Mesothelial cell of epicardium (in vitro differentiated cells): ENCODE data around the gene CALB2. TPM values are rescaled to one million over a fixed set of nuclear protein-coding genes. Genes with fewer than 3 reads are reported as not detected.

ENCODE experiments used
- DNase-seq, 2 experiments: peaks; one replicate each; pipeline ENCODE4 v3.0.0; 2021; ENCODE audit warnings: low spot score in 2 of 2; ENCODE audit not compliant: unreplicated experiment in 2 of 2
- H3K27ac Mint-ChIP-seq: 2 replicates; pipeline ENCODE4 v1.8.0; 2021; ENCODE audit warnings: mixed read lengths
- H3K27me3 Mint-ChIP-seq: 2 replicates; pipeline ENCODE4 v1.8.0; 2021; ENCODE audit warnings: low read depth, mixed read lengths
- H3K36me3 Mint-ChIP-seq: 2 replicates; pipeline ENCODE4 v1.8.0; 2021; ENCODE audit warnings: mixed read lengths
- H3K4me1 Mint-ChIP-seq: 2 replicates; pipeline ENCODE4 v1.8.0; 2021; ENCODE audit warnings: mixed read lengths
- H3K4me3 Mint-ChIP-seq: 2 replicates; pipeline ENCODE4 v1.8.0; 2021; ENCODE audit warnings: mild to moderate bottlenecking, moderate library complexity, mixed read lengths
- H3K9me3 Mint-ChIP-seq: 2 replicates; pipeline ENCODE4 v1.8.0; 2021; ENCODE audit warnings: mixed read lengths
- CTCF ChIP-seq: fragments of 200-600 bp; sonication (generic); IDR thresholded peaks from one replicate; pipeline ENCODE4 v1.5.0; 2021; ENCODE audit warnings: antibody characterized with exemption; ENCODE audit not compliant: unreplicated experiment
- total RNA-seq: library from RNA; stranded (reverse); gene quantifications from 3 replicates; pipeline ENCODE4 v1.2.1, GENCODE V29; 2021

CALB2 gene
- total RNA-seq, 1 donor from 2014 or later: 0.22 TPM

DNA sequence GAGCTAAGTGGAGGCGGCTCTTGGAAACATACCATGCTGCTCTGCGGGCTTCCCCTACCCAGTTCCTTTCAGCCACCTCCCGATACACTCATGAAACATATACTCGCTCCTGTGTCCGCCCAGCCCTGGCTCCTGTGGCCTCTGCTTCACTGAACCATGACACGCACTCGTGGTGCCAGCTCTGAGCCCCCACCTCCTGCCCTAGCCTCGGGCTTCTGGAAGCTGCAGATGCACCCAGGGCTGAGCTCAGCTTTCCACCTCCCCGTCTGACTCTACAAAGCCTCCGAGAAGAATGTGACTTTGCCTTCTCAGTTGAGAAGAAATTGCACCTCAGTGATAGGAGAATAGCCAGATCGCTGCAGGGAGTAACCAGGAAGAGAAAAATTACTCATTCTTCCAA, 11.0 kb downstream of the CALB2 start:
- Mint-ChIP-seq H3K9me3 (no peaks in the 10 kb centered on the region), H3K36me3 (no peaks in the 10 kb centered on the region), H3K27ac (no peak overlapping the region), H3K4me1 (no peaks in the 10 kb centered on the region), H3K4me3 (no peak overlapping the region), H3K27me3 (peaks cover 50% of the 10 kb centered on the region)
- DNase-seq: no peak
- no peak for TF ChIP-seq CTCF

- TF ChIP-seq CTCF: no peak
- no peak for DNase-seq
Observed at GRCh38 chr16:71371237-71371636, 12.7 kb downstream of the CALB2 start.

GRCh38 chr16:71373073-71373472, 14.6 kb downstream of the CALB2 start:
- no peak for DNase-seq
- peaks cover 53% of the 10 kb centered on the region for H3K27me3 Mint-ChIP-seq
- H3K4me1 Mint-ChIP-seq: no peaks in the 10 kb centered on the region
- no peaks in the 10 kb centered on the region for H3K9me3 Mint-ChIP-seq
- no peak for TF ChIP-seq CTCF
- no peak overlapping the region for H3K4me3 Mint-ChIP-seq
- no peak overlapping the region for H3K27ac Mint-ChIP-seq
- H3K36me3 Mint-ChIP-seq: no peaks in the 10 kb centered on the region

More at GRCh38 chr16:71371237-71371636, 12.7 kb downstream of the CALB2 start:
- Mint-ChIP-seq H3K4me1 (no peaks in the 10 kb centered on the region), H3K27me3 (peaks cover 46% of the 10 kb centered on the region), H3K4me3 (no peak overlapping the region), H3K9me3 (no peaks in the 10 kb centered on the region), H3K36me3 (no peaks in the 10 kb centered on the region), H3K27ac (no peak overlapping the region)

- no peaks in the 10 kb centered on the region for H3K9me3 Mint-ChIP-seq
- no peaks in the 10 kb centered on the region for H3K36me3 Mint-ChIP-seq
- H3K4me3 Mint-ChIP-seq: no peak overlapping the region
- DNase-seq: no peak
- H3K4me1 Mint-ChIP-seq: no peaks in the 10 kb centered on the region
- H3K27ac Mint-ChIP-seq: no peak overlapping the region
- no peak for TF ChIP-seq CTCF
- H3K27me3 Mint-ChIP-seq: peaks cover 51% of the 10 kb centered on the region
Observed at GRCh38 chr16:71376465-71377157, 18.1 kb downstream of the CALB2 start.

- Mint-ChIP-seq H3K4me1 (no peaks in the 10 kb centered on the region), H3K36me3 (no peaks in the 10 kb centered on the region), H3K9me3 (no peaks in the 10 kb centered on the region), H3K27me3 (peaks cover 38% of the 10 kb centered on the region), H3K27ac (no peak overlapping the region), H3K4me3 (no peak overlapping the region)
- DNase-seq: no peak
- no peak for TF ChIP-seq CTCF
Observed at GRCh38 chr16:71379711-71380110, 21.2 kb downstream of the CALB2 start.
